HL-60 (cell line): ENCODE results near the gene MAD2L2.

Experiments
- DNase-seq, 2 experiments: peaks; one replicate each; pipeline ENCODE4 v3.0.0-alpha.2; 2010 to 2020; ENCODE audit warnings: low read depth in 1 of 2, low spot score in 1 of 2
- H3K27ac ChIP-seq: fragments of 250-450 bp; sonication (Bioruptor Pico); replicated peaks from 2 replicates; pipeline ENCODE4 v1.5.1; 2020; ENCODE audit warnings: mild to moderate bottlenecking, moderate library complexity
- H3K27me3 ChIP-seq: fragments of 250-450 bp; sonication (Bioruptor Pico); 2 replicates; pipeline ENCODE4 v1.5.1; 2021; ENCODE audit warnings: mild to moderate bottlenecking, moderate library complexity; ENCODE audit not compliant: insufficient read depth, poor library complexity, severe bottlenecking
- H3K4me3 ChIP-seq: replicated peaks from 2 replicates; pipeline ENCODE4 v1.5.1; 2011; ENCODE audit warnings: mild to moderate bottlenecking, control low read depth, low read length; ENCODE audit not compliant: insufficient read depth
- GABPA ChIP-seq: IDR thresholded peaks from 2 replicates; pipeline ENCODE4 v1.6.1; 2012; ENCODE audit warnings: low read depth
- POLR2AphosphoS5 ChIP-seq: IDR thresholded peaks from 2 replicates; pipeline ENCODE4 v1.6.1; 2012; ENCODE audit warnings: low read depth
- SPI1 ChIP-seq: IDR thresholded peaks from 2 replicates; pipeline ENCODE4 v1.6.1; 2012; ENCODE audit warnings: low read depth, mild to moderate bottlenecking, borderline replicate concordance
- TF ChIP-seq, protein P1 (sequence below): IDR thresholded peaks from one replicate; pipeline ENCODE4 v1.5.1; 2011; ENCODE audit warnings: low read length, control low read depth, inconsistent platforms; ENCODE audit not compliant: insufficient read depth
- TF ChIP-seq, protein P2 (sequence below): IDR thresholded peaks from 2 replicates; pipeline ENCODE4 v1.6.1; 2012; ENCODE audit warnings: low read depth; ENCODE audit not compliant: insufficient replicate concordance

MAD2L2 gene

DNA sequence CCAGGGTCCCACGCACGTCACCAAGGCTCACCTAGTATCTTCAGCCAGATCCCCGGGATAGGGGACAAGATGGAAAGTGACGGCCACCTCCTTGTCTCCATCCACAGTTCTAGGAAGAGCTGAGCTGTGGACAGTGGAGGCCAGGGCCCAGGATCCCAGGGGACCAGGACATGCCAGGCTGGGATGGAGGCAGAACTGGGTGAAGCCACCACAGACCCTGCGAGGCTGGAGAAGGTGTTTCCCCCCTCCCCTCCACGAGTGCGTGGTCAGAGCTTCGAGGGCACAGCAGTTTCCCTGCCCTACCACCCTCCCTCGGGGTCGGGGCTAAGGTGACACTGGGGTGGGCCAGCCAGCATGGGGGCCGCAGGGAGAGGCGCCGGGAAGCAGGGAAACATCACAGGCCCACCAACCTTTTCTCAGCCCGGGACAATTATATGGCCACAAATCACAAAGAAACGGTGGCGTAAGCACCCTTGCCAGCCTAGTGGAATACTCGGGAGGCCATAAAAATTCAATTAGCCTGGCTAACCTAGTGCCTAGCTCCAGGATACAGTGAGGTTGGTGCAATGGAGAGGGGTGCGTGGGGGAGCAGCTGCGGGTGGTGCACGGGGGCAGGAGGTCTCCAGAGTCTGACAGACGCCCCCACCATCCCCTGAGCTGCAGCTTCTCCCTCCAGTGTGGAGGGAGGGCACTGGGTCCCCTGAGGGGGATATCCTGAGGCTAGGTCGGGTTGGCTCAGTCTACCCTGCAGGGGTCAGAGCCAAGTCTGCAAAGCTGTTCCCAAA is 23.9 kb upstream of the MAD2L2 start:
- Histone ChIP-seq H3K27me3 (no peaks in the 10 kb centered on the region), H3K27ac (no peak overlapping the region), H3K4me3 (no peak overlapping the region)
- DNase-seq, result no peak
- TF ChIP-seq, protein P1, sequence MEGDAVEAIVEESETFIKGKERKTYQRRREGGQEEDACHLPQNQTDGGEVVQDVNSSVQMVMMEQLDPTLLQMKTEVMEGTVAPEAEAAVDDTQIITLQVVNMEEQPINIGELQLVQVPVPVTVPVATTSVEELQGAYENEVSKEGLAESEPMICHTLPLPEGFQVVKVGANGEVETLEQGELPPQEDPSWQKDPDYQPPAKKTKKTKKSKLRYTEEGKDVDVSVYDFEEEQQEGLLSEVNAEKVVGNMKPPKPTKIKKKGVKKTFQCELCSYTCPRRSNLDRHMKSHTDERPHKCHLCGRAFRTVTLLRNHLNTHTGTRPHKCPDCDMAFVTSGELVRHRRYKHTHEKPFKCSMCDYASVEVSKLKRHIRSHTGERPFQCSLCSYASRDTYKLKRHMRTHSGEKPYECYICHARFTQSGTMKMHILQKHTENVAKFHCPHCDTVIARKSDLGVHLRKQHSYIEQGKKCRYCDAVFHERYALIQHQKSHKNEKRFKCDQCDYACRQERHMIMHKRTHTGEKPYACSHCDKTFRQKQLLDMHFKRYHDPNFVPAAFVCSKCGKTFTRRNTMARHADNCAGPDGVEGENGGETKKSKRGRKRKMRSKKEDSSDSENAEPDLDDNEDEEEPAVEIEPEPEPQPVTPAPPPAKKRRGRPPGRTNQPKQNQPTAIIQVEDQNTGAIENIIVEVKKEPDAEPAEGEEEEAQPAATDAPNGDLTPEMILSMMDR, result no peak
- TF ChIP-seq, protein P2, sequence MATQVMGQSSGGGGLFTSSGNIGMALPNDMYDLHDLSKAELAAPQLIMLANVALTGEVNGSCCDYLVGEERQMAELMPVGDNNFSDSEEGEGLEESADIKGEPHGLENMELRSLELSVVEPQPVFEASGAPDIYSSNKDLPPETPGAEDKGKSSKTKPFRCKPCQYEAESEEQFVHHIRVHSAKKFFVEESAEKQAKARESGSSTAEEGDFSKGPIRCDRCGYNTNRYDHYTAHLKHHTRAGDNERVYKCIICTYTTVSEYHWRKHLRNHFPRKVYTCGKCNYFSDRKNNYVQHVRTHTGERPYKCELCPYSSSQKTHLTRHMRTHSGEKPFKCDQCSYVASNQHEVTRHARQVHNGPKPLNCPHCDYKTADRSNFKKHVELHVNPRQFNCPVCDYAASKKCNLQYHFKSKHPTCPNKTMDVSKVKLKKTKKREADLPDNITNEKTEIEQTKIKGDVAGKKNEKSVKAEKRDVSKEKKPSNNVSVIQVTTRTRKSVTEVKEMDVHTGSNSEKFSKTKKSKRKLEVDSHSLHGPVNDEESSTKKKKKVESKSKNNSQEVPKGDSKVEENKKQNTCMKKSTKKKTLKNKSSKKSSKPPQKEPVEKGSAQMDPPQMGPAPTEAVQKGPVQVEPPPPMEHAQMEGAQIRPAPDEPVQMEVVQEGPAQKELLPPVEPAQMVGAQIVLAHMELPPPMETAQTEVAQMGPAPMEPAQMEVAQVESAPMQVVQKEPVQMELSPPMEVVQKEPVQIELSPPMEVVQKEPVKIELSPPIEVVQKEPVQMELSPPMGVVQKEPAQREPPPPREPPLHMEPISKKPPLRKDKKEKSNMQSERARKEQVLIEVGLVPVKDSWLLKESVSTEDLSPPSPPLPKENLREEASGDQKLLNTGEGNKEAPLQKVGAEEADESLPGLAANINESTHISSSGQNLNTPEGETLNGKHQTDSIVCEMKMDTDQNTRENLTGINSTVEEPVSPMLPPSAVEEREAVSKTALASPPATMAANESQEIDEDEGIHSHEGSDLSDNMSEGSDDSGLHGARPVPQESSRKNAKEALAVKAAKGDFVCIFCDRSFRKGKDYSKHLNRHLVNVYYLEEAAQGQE, result no peak
- TF ChIP-seq SPI1 (no peak), POLR2AphosphoS5 (no peak), GABPA (no peak)

DNA sequence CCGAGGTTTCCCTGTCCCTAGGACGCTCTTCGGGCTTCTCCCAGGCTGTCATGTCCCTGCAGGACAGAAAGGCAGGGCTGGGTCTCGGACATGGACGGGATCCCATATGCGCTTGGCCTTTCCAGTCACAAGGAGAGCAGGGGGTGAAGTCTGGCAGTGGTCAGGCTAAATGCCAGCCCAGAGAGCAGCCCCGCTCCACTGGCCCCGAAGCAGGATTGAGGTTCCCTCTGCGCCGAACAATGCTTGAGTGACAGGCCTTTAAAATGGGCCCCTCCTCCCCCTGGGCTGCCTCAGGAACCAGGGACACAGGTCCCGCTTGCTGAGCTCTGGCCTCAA is 23.2 kb upstream of the MAD2L2 start:
- no peak overlapping the region for H3K27ac ChIP-seq
- TF ChIP-seq, protein P2, result no peak
- no peak for TF ChIP-seq GABPA
- TF ChIP-seq, protein P1, result no peak
- TF ChIP-seq POLR2AphosphoS5, result no peak
- no peak for TF ChIP-seq SPI1
- no peak for DNase-seq
- no peak overlapping the region for H3K4me3 ChIP-seq
- no peaks in the 10 kb centered on the region for H3K27me3 ChIP-seq

DNA sequence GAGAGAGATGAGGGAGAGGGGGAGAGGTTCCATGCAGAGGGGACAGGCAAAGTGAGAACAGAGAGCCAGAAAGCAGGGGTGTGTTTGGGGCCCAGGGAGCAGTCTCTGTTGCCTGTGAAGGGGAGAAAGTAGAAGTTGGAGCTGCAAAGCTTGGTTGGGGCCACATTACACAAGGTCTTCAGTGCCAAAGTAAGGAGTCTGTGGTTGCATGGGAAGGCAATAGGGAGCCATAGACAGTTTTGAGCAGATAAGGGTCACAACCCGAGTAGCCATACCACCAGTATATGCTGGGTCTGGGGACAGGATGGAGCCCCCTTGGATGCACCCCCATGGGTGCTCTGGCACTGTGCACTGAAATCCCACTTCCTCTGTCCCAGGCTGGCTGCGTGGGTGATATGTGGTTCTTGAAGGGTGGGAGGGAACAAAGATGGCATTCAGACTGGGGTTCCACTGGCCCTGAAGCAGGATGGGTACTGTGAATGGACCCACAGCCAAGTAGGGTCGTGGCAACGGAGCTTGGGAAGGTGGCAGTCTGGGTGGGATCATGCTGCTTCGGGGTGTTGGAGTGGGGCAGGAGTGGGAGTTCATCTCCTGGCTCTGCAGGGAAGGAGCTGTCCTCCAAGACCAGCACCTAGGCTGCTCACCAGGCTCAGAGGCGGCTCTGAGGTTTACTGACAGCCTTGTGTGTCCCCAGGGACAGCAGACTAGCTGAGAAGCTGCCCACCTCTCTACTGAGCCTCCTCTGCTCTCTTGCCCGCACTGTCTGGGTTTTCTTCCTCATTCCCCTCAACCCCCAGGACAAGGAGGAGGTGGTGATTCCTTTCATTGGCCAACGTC is 22.6 kb upstream of the MAD2L2 start:
- TF ChIP-seq, protein P2, result no peak
- TF ChIP-seq, protein P1, result no peak
- no peak for TF ChIP-seq POLR2AphosphoS5
- Histone ChIP-seq H3K27ac (no peak overlapping the region), H3K27me3 (no peaks in the 10 kb centered on the region), H3K4me3 (no peak overlapping the region)
- DNase-seq, result no peak
